Stomach (tissue), 4 donors: ENCODE measurements around the gene RGS4.

Source experiments
- CTCF ChIP-seq, 7 experiments: fragments of 450-650 bp in 4 of 7; fragments of 200-600 bp in 3 of 7; sonication (generic) in 3 of 7; IDR thresholded peaks; one replicate each; pipeline ENCODE4 v1.5.1; 2016 to 2019; ENCODE audit warnings: antibody characterized with exemption in 7 of 7, control low read depth in 2 of 7, mild to moderate bottlenecking in 1 of 7
- POLR2A ChIP-seq, 4 donors: fragments of 450-650 bp; IDR thresholded peaks; one replicate each; pipeline ENCODE4 v1.6.1; 2016; ENCODE audit warnings: antibody characterized with exemption in 4 of 4, control low read depth in 2 of 4, mild to moderate bottlenecking in 1 of 4, moderate library complexity in 1 of 4
- POLR2AphosphoS5 ChIP-seq, 3 donors: sonication (generic); formaldehyde crosslinking; IDR thresholded peaks; one replicate each; pipeline ENCODE4 v1.6.1; 2016; ENCODE audit warnings: antibody characterized with exemption in 3 of 3

DNA sequence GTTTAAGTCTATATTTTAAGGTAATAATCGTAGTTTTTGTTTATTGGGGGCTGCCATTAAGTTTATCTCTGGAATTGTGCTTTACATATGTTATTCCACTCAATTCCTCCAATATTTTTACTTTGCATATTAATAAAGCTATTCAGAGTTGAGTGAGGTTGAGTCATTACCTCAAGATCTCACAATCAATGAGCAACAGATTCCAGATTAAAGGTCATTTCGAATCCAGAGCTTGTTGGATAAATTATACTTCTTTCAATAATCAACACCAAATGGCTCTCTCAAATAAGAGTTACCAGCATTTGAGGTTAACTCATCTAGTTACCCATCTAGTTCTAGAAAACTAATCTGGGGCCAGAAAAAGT is 16.7 kb downstream of the RGS4 start:
- TF ChIP-seq POLR2A (IDR thresholded peaks at IDR 0.05) (no peak), CTCF (IDR thresholded peaks at IDR 0.05) (no peak), POLR2AphosphoS5 (IDR thresholded peaks at IDR 0.05) (no peak)
